Gastroesophageal sphincter (tissue), 3 donors: ENCODE data around the gene CAMK1D.

ENCODE experiments used
- CTCF ChIP-seq, 4 experiments: fragments of 200-600 bp in 2 of 4; fragments of 450-650 bp in 2 of 4; sonication (generic) in 1 of 4; IDR thresholded peaks; one replicate each; pipeline ENCODE4 v1.5.1; 2017 to 2019; ENCODE audit warnings: antibody characterized with exemption in 4 of 4, mild to moderate bottlenecking in 2 of 4, moderate library complexity in 2 of 4
- EP300 ChIP-seq: sonication (generic); formaldehyde crosslinking; IDR thresholded peaks from one replicate; pipeline ENCODE4 v1.6.1; 2017; ENCODE audit warnings: antibody characterized with exemption, mild to moderate bottlenecking
- POLR2A ChIP-seq, 2 donors: fragments of 450-650 bp; IDR thresholded peaks; one replicate each; pipeline ENCODE4 v1.6.1; 2017; ENCODE audit warnings: antibody characterized with exemption in 2 of 2, mild to moderate bottlenecking in 2 of 2, moderate library complexity in 1 of 2

- no peak for TF ChIP-seq CTCF (IDR thresholded peaks at IDR 0.05)
- no peak for TF ChIP-seq POLR2A (IDR thresholded peaks at IDR 0.05)
- no peak for TF ChIP-seq EP300
Observed at GRCh38 chr10:12509794-12510100, 160.4 kb downstream of the CAMK1D start.
